GM21529 (cell line): ENCODE measurements around the gene ME1.
"Not testable (repeated sequence)": the region's sequence is repeated elsewhere in the genome, so short reads cannot be mapped to it uniquely, and the experiment has no call there.

ENCODE experiments used
- ATAC-seq: cut with Tn5 transposase; IDR thresholded peaks from one replicate; pipeline ENCODE4 v1.9.1; 2021; ENCODE audit not compliant: unreplicated experiment

Gene ME1

DNA sequence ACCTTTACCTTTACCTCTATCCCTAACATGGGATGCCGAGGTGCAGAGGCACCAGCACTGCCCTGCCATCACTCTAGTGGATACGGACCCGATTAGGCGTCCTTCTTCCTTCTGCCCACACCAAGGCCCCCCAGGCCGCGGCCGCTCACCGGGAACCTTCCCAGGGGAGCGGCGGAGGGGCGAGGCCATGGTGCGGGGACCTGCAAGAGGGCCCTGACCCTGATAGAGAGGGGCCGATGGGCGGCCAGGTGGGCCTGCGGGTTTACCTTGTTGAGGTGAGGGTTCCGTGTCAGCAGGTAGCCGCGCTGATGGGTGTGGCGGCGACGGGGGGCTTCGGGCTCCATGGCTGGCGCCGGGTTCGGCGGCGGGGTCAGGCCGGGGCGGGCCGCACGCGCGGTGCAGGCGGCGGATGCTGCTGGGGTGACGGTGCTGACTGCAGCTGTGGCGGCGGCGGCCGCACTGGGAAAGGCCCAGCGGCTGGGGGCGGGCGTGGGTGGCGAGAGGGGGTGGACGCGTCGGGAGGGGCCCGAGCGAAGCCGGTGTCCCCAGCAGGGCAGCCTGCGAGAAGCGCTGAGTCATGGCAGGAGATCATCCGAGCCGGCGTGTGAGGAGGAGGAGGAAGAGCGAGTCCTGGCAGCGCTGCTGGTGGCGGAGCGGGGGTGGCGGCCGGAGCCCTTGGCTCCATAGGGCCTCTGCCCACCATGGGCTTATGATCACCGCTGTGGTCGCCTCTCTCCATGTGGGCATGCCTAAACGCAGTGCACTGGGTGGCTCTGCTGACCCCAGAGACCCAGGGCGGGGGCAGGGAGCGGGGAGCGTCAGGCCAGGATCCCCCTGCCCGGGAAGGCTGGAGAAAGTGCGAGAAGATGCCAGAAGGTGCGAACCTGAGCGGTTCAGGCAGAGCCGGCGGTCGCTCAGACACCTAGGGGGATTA, at the start of gene ME1:
Gene ME1 (minus strand): TSS at position 441 of the 934 bp plus-strand sequence. CDS start 97 bp downstream, at position 344.
- ATAC-seq = peak; percentile 80

DNA sequence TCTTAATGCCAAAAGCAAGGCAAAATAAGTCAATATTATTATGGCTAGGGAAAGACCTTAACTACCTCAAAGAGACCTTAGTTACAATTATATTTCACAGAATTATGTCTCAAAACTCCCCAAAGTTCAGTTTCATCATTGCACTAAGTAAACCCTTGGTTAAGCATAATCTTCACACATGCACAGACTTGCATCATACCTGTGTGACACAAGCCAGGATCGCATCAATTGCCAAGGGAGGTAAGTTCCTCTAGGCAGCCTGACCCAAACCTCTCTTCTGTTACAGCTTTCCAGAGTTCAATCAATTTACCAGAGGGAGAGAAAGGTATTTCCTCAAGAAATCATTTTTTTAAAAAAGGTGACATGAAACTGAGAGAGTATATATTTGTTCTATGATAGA, 49.6 kb upstream of the ME1 start:
- no peak for ATAC-seq

DNA sequence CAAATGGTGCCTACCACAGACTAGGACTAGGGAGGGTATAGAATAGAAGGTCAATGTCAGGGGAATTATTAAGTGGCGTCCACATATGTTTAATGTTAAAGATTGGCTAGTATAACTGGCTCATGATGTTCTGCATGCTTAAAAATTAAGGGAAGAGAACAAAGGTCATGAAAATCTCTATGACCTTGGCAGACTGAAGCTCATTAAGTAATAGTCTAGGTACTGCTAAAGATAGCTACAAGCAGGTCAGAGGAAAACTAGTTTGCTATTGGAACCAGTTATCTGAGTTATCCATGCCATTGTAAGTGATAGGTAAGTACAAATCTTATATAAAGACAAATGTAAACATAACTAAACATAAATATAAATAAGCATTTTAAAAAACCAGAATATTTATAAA, 48.5 kb upstream of the ME1 start:
- ATAC-seq = no peak

DNA sequence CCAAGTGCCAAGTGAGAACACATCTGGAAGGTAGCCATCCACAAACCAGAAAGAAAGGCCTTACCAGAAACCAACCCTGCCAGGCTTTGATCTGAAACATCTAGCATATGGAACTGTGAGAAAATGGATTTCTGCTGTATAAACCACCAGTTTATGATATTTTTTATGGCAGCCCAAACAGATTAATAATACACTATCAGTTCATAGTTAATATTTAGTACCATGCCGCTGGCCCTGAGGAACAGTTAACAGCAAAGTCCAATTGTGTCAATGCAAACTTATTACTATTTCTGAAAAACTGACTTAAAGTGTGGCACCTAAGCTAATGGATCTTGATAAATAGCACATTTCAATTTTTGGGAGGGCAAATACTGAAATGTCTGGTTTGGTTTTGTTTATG, 46.1 kb upstream of the ME1 start:
- no peak for ATAC-seq

DNA sequence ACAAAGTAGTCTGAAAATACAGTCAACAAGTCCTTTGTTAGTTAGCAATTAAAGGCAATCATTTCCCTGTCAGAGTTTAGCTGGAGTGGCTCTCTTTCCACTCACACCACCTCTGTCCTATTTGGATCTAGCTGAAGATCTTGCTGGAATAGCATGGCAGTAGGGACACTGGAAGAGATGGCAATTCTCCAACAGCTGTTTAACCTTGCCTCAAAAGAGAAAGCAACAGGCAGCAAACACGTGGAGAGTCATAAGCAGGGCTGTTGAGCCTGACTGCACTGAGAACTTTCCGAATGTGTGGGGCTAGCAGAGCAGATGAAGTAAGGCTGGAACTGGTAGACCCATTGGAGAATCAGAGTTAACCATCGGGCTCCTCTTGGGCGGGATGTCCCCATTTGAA, 43.5 kb upstream of the ME1 start:
- no peak for ATAC-seq

- no peak for ATAC-seq
Observed at GRCh38 chr6:83472767-83473166, 41.9 kb upstream of the ME1 start.

GRCh38 chr6:83470587-83470986, 39.7 kb upstream of the ME1 start:
- no peak for ATAC-seq

- ATAC-seq = no peak
Observed at GRCh38 chr6:83470001-83470400, 39.1 kb upstream of the ME1 start.

DNA sequence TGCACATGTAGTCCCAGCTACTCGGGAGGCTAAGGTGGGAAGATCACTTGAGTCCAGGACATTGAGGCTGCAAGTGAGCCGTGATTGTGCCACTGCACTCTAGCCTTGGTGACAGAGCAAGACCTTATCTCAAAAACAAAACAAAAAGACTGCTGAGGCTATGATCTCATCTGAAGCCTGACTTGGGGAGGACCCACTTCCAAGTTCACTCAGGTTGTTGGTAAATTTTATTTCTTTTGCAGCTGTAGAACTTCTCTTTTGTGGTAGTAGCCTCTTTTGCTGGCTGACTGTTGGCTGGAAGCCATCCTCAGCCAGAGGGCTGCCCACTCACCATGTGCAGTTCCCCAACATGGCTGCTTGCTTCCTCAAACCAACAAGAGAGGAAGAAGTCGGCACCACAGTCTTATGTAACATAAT, 36.8 kb upstream of the ME1 start:
- ATAC-seq = no peak

- no peak for ATAC-seq
Observed at GRCh38 chr6:83466328-83466727, 35.5 kb upstream of the ME1 start.

- ATAC-seq = no peak
Observed at GRCh38 chr6:83464381-83465140, 33.7 kb upstream of the ME1 start.

GRCh38 chr6:83463886-83464285, 33.0 kb upstream of the ME1 start:
- no peak for ATAC-seq

- no peak for ATAC-seq
Observed at GRCh38 chr6:83462524-83462923, 31.7 kb upstream of the ME1 start.

DNA sequence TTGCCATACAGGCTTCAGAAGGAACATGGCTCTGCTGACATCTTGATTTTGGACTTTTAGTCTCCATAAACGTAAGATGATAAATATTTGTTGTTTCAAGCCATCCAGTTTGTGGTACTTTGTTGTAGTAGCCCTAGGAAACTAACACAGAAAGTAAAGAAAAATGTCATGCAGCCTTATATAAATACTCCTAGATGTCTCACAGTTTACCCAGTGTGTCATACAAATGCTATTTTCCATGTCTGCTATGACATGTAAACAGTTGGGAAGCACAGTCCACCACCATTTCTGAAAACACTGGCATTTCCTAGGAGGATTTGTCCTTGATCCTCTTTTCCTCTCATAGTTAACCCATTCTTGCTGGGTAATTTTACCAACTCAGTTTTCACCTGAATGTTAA, 30.6 kb upstream of the ME1 start:
- no peak for ATAC-seq

DNA sequence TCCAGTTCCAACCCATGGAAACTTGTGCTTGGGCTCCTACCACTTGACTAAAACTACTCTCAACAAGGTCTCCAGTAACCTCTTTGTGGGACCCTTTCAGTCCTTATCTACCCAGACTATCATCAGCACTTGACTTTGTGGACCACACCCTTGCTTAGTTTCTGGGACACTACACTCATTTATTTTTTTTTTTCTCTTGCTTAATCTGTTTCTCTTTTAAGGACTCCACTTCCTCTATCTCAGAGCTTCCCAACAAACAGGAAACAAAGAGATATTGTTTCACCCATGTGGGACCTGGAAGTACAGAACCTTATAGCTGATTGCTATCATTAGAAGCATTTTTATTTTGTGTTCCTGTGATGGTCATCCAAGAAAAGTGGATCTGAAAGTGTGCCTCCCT, 28.8 kb upstream of the ME1 start:
- no peak for ATAC-seq

- not testable (repeated sequence) for ATAC-seq
Observed at GRCh38 chr6:83450015-83450414, 19.2 kb upstream of the ME1 start.

- ATAC-seq = not testable (repeated sequence)
Observed at GRCh38 chr6:83444086-83444699, 13.3 kb upstream of the ME1 start.

DNA sequence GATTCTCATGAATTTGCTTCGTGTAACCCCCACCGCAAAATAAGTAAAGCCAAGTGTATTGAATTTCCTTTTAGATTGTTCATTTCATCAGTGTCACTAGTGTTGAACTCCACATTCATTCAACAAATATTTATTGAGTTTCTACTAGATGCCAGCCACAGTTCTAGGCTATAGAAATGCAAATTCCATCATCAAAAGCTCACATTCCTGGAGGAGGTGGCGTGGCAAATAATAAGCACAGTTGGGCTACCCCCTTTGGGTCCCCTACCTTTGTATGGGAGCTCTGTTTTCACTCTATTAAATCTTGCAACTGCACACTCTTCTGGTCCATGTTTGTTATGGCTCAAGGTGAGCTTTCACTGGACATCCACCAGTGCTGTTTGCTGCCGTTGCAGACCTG, 12.7 kb upstream of the ME1 start:
- no peak for ATAC-seq

DNA sequence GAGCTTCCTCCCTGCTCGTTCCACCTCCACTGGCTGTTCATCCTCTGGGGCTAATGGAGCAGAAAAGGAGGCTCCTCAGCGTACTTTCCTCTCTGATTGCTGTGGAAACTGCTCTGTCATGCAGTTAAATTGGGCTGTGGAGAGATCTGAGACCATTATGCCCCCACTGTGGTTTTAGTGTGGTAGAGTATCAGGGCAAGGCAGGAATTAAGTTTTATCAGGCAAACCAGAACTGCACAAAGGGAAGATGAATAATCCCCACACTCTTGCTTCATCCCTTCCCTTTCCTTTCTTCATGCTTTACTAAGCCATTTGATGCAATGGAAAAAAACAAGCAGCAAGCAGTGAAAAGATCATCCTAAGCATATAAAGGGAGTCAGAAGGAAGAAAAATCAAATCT, 11.9 kb upstream of the ME1 start:
- no peak for ATAC-seq

- no peak for ATAC-seq
Observed at GRCh38 chr6:83439201-83439600, 8.3 kb upstream of the ME1 start.

DNA sequence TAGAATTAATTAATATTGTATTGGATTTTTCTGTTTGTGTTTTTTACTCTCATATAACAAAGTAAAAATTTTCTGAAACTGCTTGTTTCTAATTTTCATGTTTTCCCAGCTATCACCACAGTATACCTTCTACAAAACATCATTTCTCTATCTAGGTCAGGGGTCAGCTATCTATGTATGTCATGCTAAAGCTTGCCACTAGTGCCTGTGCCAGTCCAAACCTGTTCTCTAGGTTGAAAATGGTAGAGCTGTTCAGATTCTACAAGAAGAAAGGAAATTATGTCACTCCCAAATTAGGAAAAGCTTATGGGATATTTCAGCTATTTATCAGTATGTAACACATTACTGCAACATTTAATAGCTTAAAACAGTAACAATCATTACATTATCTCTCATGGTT, 5.8 kb upstream of the ME1 start:
- ATAC-seq = no peak

GRCh38 chr6:83433177-83433576, 2.3 kb upstream of the ME1 start:
- no peak for ATAC-seq
